GM23338 (cell line): ENCODE measurements around the gene LPXN. TPM values are rescaled to one million over a fixed set of nuclear protein-coding genes. Genes with fewer than 3 reads are reported as not detected.

Experiments
- ATAC-seq: fragments of 200-7000 bp; cut with Tn5 transposase; 3 replicates; pipeline ENCODE4 v1.9.1; 2020
- DNase-seq: peaks from one replicate; pipeline ENCODE4 v3.0.0-alpha.2; 2015; ENCODE audit warnings: low spot score
- H2AFZ ChIP-seq: fragments of 200-600 bp; sonication (generic); 2 replicates; pipeline ENCODE4 v1.8.0; 2016; ENCODE audit warnings: antibody characterized with exemption, mild to moderate bottlenecking, moderate library complexity
- H3F3A ChIP-seq: fragments of 200-600 bp; sonication (generic); replicated peaks from 2 replicates; pipeline ENCODE4 v1.8.0; 2017; ENCODE audit warnings: antibody characterized with exemption, mixed run types, low read depth
- H3K27ac ChIP-seq: fragments of 200-600 bp; sonication (generic); 2 replicates; pipeline ENCODE4 v1.6.1; 2016; ENCODE audit warnings: low read depth
- H3K27me3 ChIP-seq: fragments of 200-600 bp; sonication (generic); 2 replicates; pipeline ENCODE4 v1.8.0; 2016; ENCODE audit warnings: mild to moderate bottlenecking, mixed run types, moderate library complexity; ENCODE audit not compliant: insufficient read depth
- H3K36me3 ChIP-seq: fragments of 200-600 bp; sonication (generic); 2 replicates; pipeline ENCODE4 v1.8.0; 2016; ENCODE audit warnings: mild to moderate bottlenecking; ENCODE audit not compliant: insufficient read depth
- H3K4me1 ChIP-seq: fragments of 200-600 bp; sonication (generic); 2 replicates; pipeline ENCODE4 v1.8.0; 2016; ENCODE audit warnings: mild to moderate bottlenecking, moderate library complexity; ENCODE audit not compliant: insufficient read depth
- H3K4me2 ChIP-seq: fragments of 200-600 bp; sonication (generic); 2 replicates; pipeline ENCODE4 v1.7.1; 2017; ENCODE audit warnings: mixed run types
- H3K4me3 ChIP-seq: fragments of 200-600 bp; sonication (generic); 2 replicates; pipeline ENCODE4 v1.6.1; 2016; ENCODE audit warnings: mixed run types
- H3K79me2 ChIP-seq: fragments of 200-600 bp; sonication (generic); replicated peaks from 2 replicates; pipeline ENCODE4 v1.8.0; 2017; ENCODE audit warnings: mild to moderate bottlenecking; ENCODE audit not compliant: insufficient read depth
- H3K9me2 ChIP-seq: fragments of 200-600 bp; sonication (generic); 2 replicates; pipeline ENCODE4 v1.8.0; 2017; ENCODE audit not compliant: insufficient read depth
- H4K20me1 ChIP-seq: fragments of 200-600 bp; sonication (generic); replicated peaks from 2 replicates; pipeline ENCODE4 v1.8.0; 2017; ENCODE audit warnings: mild to moderate bottlenecking; ENCODE audit not compliant: insufficient read depth
- H3K27ac Mint-ChIP-seq: 2 replicates; pipeline ENCODE4 v1.8.0; 2020; ENCODE audit warnings: inconsistent platforms, mild to moderate bottlenecking, moderate library complexity, mixed read lengths
- H3K27me3 Mint-ChIP-seq: 3 replicates; pipeline ENCODE4 v1.8.0; 2022; ENCODE audit warnings: low read depth, mild to moderate bottlenecking, moderate library complexity, mixed read lengths, inconsistent platforms; ENCODE audit not compliant: insufficient read depth, poor library complexity
- H3K36me3 Mint-ChIP-seq: 3 replicates; pipeline ENCODE4 v1.8.0; 2021; ENCODE audit warnings: low read depth, mild to moderate bottlenecking, inconsistent platforms, moderate library complexity, mixed read lengths
- H3K4me1 Mint-ChIP-seq: 3 replicates; pipeline ENCODE4 v1.8.0; 2020; ENCODE audit warnings: mild to moderate bottlenecking, inconsistent platforms, mixed read lengths
- H3K4me3 Mint-ChIP-seq: 3 replicates; pipeline ENCODE4 v1.8.0; 2021; ENCODE audit warnings: moderate library complexity, mild to moderate bottlenecking, inconsistent platforms, mixed read lengths
- H3K9me3 Mint-ChIP-seq: 3 replicates; pipeline ENCODE4 v1.8.0; 2020; ENCODE audit warnings: moderate library complexity, mild to moderate bottlenecking, inconsistent platforms, mixed read lengths
- CREB1 ChIP-seq: fragments of 250-450 bp; sonication (Bioruptor Pico); IDR thresholded peaks from 2 replicates; pipeline ENCODE4 v1.5.0; 2020; ENCODE audit warnings: low read depth, mild to moderate bottlenecking, moderate library complexity
- CTCF ChIP-seq, 2 experiments: fragments of 200-600 bp in 1 of 2; sonication (generic) in 1 of 2; conservative IDR thresholded peaks; 2 replicates each; pipeline versions ENCODE4 v1.5.1 to v1.6.1; 2016 to 2017; ENCODE audit warnings: antibody characterized with exemption in 2 of 2, low read depth in 2 of 2, mild to moderate bottlenecking in 2 of 2, moderate library complexity in 1 of 2
- EZH2 ChIP-seq: fragments of 200-600 bp; sonication (generic); IDR thresholded peaks from one replicate; pipeline ENCODE4 v1.8.0; 2017; ENCODE audit warnings: antibody characterized with exemption, mild to moderate bottlenecking, low read depth; ENCODE audit not compliant: unreplicated experiment
- EZH2phosphoT487 ChIP-seq: fragments of 200-600 bp; sonication (generic); IDR thresholded peaks from one replicate; pipeline ENCODE4 v1.8.1; 2018; ENCODE audit warnings: antibody characterized with exemption; ENCODE audit not compliant: unreplicated experiment
- NANOG ChIP-seq: IDR thresholded peaks from 2 replicates; pipeline ENCODE4 v1.6.1; 2016; ENCODE audit warnings: antibody characterized with exemption, borderline replicate concordance
- POLR2AphosphoS5 ChIP-seq: IDR thresholded peaks from 2 replicates; pipeline ENCODE4 v1.6.1; 2016; ENCODE audit warnings: antibody characterized with exemption, low read depth
- REST ChIP-seq: IDR thresholded peaks from one replicate; pipeline ENCODE4 v1.6.1; 2018; ENCODE audit warnings: antibody characterized with exemption; ENCODE audit not compliant: unreplicated experiment
- STAT1 ChIP-seq: IDR thresholded peaks from one replicate; pipeline ENCODE4 v1.6.1; 2016; ENCODE audit warnings: antibody characterized with exemption; ENCODE audit not compliant: unreplicated experiment
- ZNF114 ChIP-seq: fragments of 250-450 bp; sonication (Bioruptor Pico); IDR thresholded peaks from 2 replicates; pipeline ENCODE4 v1.5.0; 2020; ENCODE audit warnings: mild to moderate bottlenecking, moderate library complexity
- ZNF331 ChIP-seq: fragments of 250-450 bp; sonication (Bioruptor Pico); IDR thresholded peaks from 2 replicates; pipeline ENCODE4 v1.5.0; 2020; ENCODE audit warnings: low read depth, mild to moderate bottlenecking, moderate library complexity
- ZNF462 ChIP-seq: fragments of 250-450 bp; sonication (Bioruptor Pico); IDR thresholded peaks from 2 replicates; pipeline ENCODE4 v1.5.0; 2020; ENCODE audit warnings: mild to moderate bottlenecking, moderate library complexity
- polyA plus RNA-seq: library from polyadenylated mRNA; unstranded; fragments of >200 nt; fragmentation: Nextera tagmentation; extraction: Ambion mirVana; gene quantifications from 2 replicates; pipeline ENCODE4 v1.2.1, GENCODE V29; 2016
- total RNA-seq: library from RNA; depleted of rRNA; stranded (reverse); fragments of >200 nt; shearing (Covaris generic); gene quantifications from 2 replicates; pipeline ENCODE4 v1.2.3, GENCODE V29; 2014

Gene LPXN
- total and polyA plus RNA-seq, 2 experiments from 2014 or later: 0.56 to 1.3 TPM

- H3K4me3 ChIP-seq: peak within 1 kb of the TSS; percentile 71
- peaks cover 12% of the 10 kb centered on the region; the same call in 2 of the 3 replicates for H3K36me3 Mint-ChIP-seq
- DNase-seq: peak; percentile 99
- peaks cover 9% of the 10 kb centered on the region; the same call in 1 of the 2 replicates for H3K4me1 ChIP-seq
- no peaks in the 10 kb centered on the region for H3K27me3 ChIP-seq
- H3K9me3 Mint-ChIP-seq: no peaks in the 10 kb centered on the region
- H3F3A ChIP-seq: no peaks in the 10 kb centered on the region
- H2AFZ ChIP-seq: no peak within 1 kb of the TSS
- no peaks in the 10 kb centered on the region for H3K9me2 ChIP-seq
- peak; percentile 63 for ATAC-seq
- peaks cover 27% of the 10 kb centered on the region; the same call in 2 of the 3 replicates for H3K4me1 Mint-ChIP-seq
- H3K36me3 ChIP-seq: no peaks in the 10 kb centered on the region
- TF ChIP-seq NANOG: no peak
- no peak for TF ChIP-seq ZNF462 (CRISPR knock-in tag)
- TF ChIP-seq CTCF (conservative IDR thresholded peaks at IDR 0.05; ENCODE audit: low read depth in 2 of 2): no peak
- TF ChIP-seq ZNF331: no peak
- 0 out of 2 replicates have a peak, but pooled peaks have one; percentile 31 for TF ChIP-seq CREB1 (CRISPR knock-in tag)
- no peak for TF ChIP-seq REST
- no peak for TF ChIP-seq ZNF114
- no peak for TF ChIP-seq STAT1
- TF ChIP-seq EZH2phosphoT487: no peak
- TF ChIP-seq POLR2AphosphoS5: peak; percentile 73
- TF ChIP-seq EZH2: no peak
- H3K4me3 Mint-ChIP-seq: peak within 1 kb of the TSS; percentile 98
- 0 out of 2 replicates have a peak, but pooled peaks cover 10% of the 10 kb centered on the region for H4K20me1 ChIP-seq
- H3K79me2 ChIP-seq: peaks cover 41% of the 10 kb centered on the region
- peaks cover 16% of the 10 kb centered on the region for H3K27me3 Mint-ChIP-seq
- H3K27ac ChIP-seq: peak within 1 kb of the TSS; percentile 99
- H3K27ac Mint-ChIP-seq: peak within 1 kb of the TSS; percentile 100
- H3K4me2 ChIP-seq: peak within 1 kb of the TSS; percentile 84
Measured at GRCh38 chr11:58578635-58579191, 3.1 kb upstream of the LPXN start, which contains the start of gene ZFP91. Gene ZFP91 (plus strand): TSS chr11:58579063. CDS start chr11:58579282, 219 bp downstream.
